PC-9 (cell line): ENCODE data around the gene MAGI2. TPM values are rescaled to one million over a fixed set of nuclear protein-coding genes. Genes with fewer than 3 reads are reported as not detected.
"Not testable (repeated sequence)": the region's sequence is repeated elsewhere in the genome, so short reads cannot be mapped to it uniquely, and the experiment has no call there.

ENCODE experiments used
- BruUV-seq: library from RNA; stranded (reverse); fragments of 400-500 nt; replicated peaks from 2 replicates; lab custom pipeline; 2021; lab: Mats Ljungman, UMichigan
- CTCF ChIA-PET: fragments of 300-600 bp; sonication (Branson Sonifier 250); formaldehyde crosslinking; loops from one replicate; lab custom pipeline; 2022; ENCODE audit warnings: antibody characterized with exemption; lab: Charles Lee
- POLR2A ChIA-PET: fragments of 300-600 bp; sonication (Branson Sonifier 250); formaldehyde crosslinking; loops from one replicate; lab custom pipeline; 2022; ENCODE audit warnings: antibody characterized with exemption; ENCODE audit not compliant: unreplicated experiment; lab: Charles Lee
- DNase-seq, 2 experiments: peaks; one replicate each; pipeline versions ENCODE4 v3.0.0 to v3.0.0-alpha.2; 2015 to 2022; ENCODE audit warnings: mixed read lengths in 1 of 2
- H2AFZ ChIP-seq: fragments of 200-600 bp; sonication (generic); 2 replicates; pipeline ENCODE4 v1.8.1; 2017; ENCODE audit warnings: antibody characterized with exemption
- H3F3A ChIP-seq: fragments of 200-600 bp; sonication (generic); 2 replicates; pipeline ENCODE4 v1.8.1; 2017; ENCODE audit warnings: antibody characterized with exemption, mild to moderate bottlenecking, low read depth; ENCODE audit not compliant: insufficient read depth
- H3K27ac ChIP-seq: fragments of 200-600 bp; sonication (generic); 2 replicates; pipeline ENCODE4 v1.6.1; 2016; ENCODE audit warnings: mixed run types
- H3K27me3 ChIP-seq: fragments of 200-600 bp; sonication (generic); 2 replicates; pipeline ENCODE4 v1.6.1; 2016; ENCODE audit warnings: low read depth, mixed run types; ENCODE audit not compliant: insufficient read depth
- H3K36me3 ChIP-seq: fragments of 200-600 bp; sonication (generic); 2 replicates; pipeline ENCODE4 v1.6.1; 2016; ENCODE audit warnings: low read depth, mixed run types
- H3K4me1 ChIP-seq: fragments of 200-600 bp; sonication (generic); replicated peaks from 2 replicates; pipeline ENCODE4 v1.6.1; 2016; ENCODE audit warnings: mixed run types; ENCODE audit not compliant: insufficient read depth
- H3K4me2 ChIP-seq: fragments of 200-600 bp; sonication (generic); 2 replicates; pipeline ENCODE4 v1.6.1; 2017; ENCODE audit warnings: mixed run types
- H3K4me3 ChIP-seq: fragments of 200-600 bp; sonication (generic); 2 replicates; pipeline ENCODE4 v1.6.1; 2016; ENCODE audit warnings: mixed run types
- H3K79me2 ChIP-seq: fragments of 200-600 bp; sonication (generic); 2 replicates; pipeline ENCODE4 v1.6.1; 2017; ENCODE audit warnings: low read depth, mixed run types
- H3K9me2 ChIP-seq: fragments of 200-600 bp; sonication (generic); 2 replicates; pipeline ENCODE4 v1.8.1; 2017; ENCODE audit warnings: mild to moderate bottlenecking; ENCODE audit not compliant: insufficient read depth
- H3K9me3 ChIP-seq: fragments of 200-600 bp; sonication (generic); 2 replicates; pipeline ENCODE4 v1.8.1; 2016; ENCODE audit warnings: low read depth; ENCODE audit not compliant: insufficient read depth
- H4K20me1 ChIP-seq: fragments of 200-600 bp; sonication (generic); 2 replicates; pipeline ENCODE4 v1.8.1; 2017; ENCODE audit not compliant: insufficient read depth
- EZH2 ChIP-seq: fragments of 200-600 bp; sonication (generic); IDR thresholded peaks from 2 replicates; pipeline ENCODE4 v1.8.0; 2017; ENCODE audit warnings: antibody characterized with exemption, low read depth
- intact Hi-C: fragments of 100-400 bp; cut with micrococcal nuclease; formaldehyde crosslinking; loops from one replicate; pipeline ENCODE4 v1.10.0; 2022; ENCODE audit not compliant: unreplicated experiment
- total RNA-seq: library from RNA; stranded (reverse); gene quantifications from 2 replicates; pipeline ENCODE4 v1.2.3, GENCODE V29; 2021
- TF ChIP-seq, protein P1 (sequence below): fragments of 200-600 bp; sonication (generic); conservative IDR thresholded peaks from 2 replicates; pipeline ENCODE4 v1.6.1; 2017; ENCODE audit warnings: mixed run types, antibody characterized with exemption, mild to moderate bottlenecking, moderate library complexity

Gene MAGI2
- total RNA-seq, 1 experiment from 2014 or later, result 0.92 TPM

DNA sequence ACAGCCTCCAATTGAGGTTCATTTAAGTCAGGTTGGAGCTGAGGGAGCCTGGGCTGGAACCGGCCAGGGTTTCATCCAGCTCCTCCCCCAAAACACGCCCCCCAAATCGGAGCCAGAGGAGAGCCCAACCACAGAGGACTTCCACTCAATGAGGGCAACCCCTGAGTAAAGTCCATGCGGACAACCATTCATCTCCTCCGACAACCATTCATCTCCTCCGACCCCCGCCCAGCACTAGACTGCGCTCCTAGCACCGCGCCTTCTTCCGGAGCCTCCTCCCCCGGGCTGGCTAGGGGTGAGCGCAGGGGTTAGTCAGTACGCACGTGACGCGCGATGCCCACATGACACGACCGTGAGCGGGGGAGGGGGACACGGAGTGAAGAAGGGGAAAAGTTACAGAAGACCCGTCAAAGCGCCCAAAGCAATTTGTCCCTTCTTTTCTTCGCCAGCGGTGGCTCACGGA, 1.4 kb downstream of the MAGI2 start:
- ChIA-PET CTCF (interaction anchor here (0.8 kb wide), 1 partner anchor 154 kb away, joined by 4 read pairs; no protein-coding TSS in a partner anchor), POLR2A (interaction anchor here (0.5 to 1.0 kb wide), 2 partner anchors 139 to 682 kb away, joined by 3 to 4 read pairs; no protein-coding TSS in a partner anchor)
- no peaks in the 10 kb centered on the region for H3K36me3 ChIP-seq
- no peaks in the 10 kb centered on the region for H4K20me1 ChIP-seq
- no peaks in the 10 kb centered on the region for H3F3A ChIP-seq
- peaks cover 16% of the 10 kb centered on the region; the same call in 1 of the 2 replicates for H3K27me3 ChIP-seq
- H3K4me3 ChIP-seq, result peak overlapping the region; percentile 67
- H2AFZ ChIP-seq, result peak overlapping the region; percentile 93
- BruUV-seq, result no TSS peak
- DNase-seq, result peak in 1 of 2 experiments; percentile 59
- no peaks in the 10 kb centered on the region for H3K79me2 ChIP-seq
- peak overlapping the region; percentile 88 for H3K4me2 ChIP-seq
- no peak overlapping the region for H3K27ac ChIP-seq
- no peaks in the 10 kb centered on the region; the same call in 1 of the 2 replicates for H3K9me2 ChIP-seq
- TF ChIP-seq, protein P1, sequence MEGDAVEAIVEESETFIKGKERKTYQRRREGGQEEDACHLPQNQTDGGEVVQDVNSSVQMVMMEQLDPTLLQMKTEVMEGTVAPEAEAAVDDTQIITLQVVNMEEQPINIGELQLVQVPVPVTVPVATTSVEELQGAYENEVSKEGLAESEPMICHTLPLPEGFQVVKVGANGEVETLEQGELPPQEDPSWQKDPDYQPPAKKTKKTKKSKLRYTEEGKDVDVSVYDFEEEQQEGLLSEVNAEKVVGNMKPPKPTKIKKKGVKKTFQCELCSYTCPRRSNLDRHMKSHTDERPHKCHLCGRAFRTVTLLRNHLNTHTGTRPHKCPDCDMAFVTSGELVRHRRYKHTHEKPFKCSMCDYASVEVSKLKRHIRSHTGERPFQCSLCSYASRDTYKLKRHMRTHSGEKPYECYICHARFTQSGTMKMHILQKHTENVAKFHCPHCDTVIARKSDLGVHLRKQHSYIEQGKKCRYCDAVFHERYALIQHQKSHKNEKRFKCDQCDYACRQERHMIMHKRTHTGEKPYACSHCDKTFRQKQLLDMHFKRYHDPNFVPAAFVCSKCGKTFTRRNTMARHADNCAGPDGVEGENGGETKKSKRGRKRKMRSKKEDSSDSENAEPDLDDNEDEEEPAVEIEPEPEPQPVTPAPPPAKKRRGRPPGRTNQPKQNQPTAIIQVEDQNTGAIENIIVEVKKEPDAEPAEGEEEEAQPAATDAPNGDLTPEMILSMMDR, result no peak
- TF ChIP-seq EZH2, result no peak
- H3K4me1 ChIP-seq, result peaks cover 5% of the 10 kb centered on the region; the same call in 1 of the 2 replicates
- no peaks in the 10 kb centered on the region for H3K9me3 ChIP-seq
- intact Hi-C loops, result no loop called here

DNA sequence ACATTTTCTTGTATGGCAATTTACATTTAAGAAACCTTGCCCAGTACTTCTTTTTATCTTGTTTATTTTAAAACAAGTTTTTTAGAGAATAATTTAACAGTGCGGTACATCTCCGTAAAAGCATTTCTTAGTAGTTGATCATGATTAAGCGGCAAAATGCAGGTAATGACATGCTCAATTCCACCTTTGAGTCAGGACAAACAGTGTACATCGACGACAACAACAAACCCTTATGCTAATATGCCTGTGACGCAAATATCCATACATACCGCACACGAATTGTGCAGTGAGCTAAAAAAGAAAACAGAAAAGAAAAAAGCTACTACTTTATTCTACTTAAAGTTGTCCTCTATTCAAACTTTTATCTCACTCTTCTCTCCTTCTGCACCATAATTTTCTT, 1.9 kb downstream of the MAGI2 start:
- Histone ChIP-seq H3K27ac (no peak overlapping the region), H3F3A (no peaks in the 10 kb centered on the region), H4K20me1 (no peaks in the 10 kb centered on the region), H3K4me1 (peaks cover 5% of the 10 kb centered on the region; the same call in 1 of the 2 replicates), H2AFZ (peak overlapping the region; percentile 93), H3K4me2 (peak overlapping the region; percentile 88), H3K27me3 (peaks cover 16% of the 10 kb centered on the region; the same call in 1 of the 2 replicates), H3K9me2 (no peaks in the 10 kb centered on the region), H3K36me3 (no peaks in the 10 kb centered on the region), H3K4me3 (peak overlapping the region; percentile 67), H3K9me3 (no peaks in the 10 kb centered on the region), H3K79me2 (no peaks in the 10 kb centered on the region)
- ChIA-PET CTCF (interaction anchor here (0.8 kb wide), 1 partner anchor 153 kb away, joined by 4 read pairs; no protein-coding TSS in a partner anchor), POLR2A (interaction anchor here (1.0 kb wide), 1 partner anchor 683 kb away, joined by 4 read pairs; no protein-coding TSS in a partner anchor)
- intact Hi-C loops, result no loop called here
- TSS peak; percentile 44 for BruUV-seq
- no peak for DNase-seq
- no peak for TF ChIP-seq EZH2
- TF ChIP-seq, protein P1, result no peak

DNA sequence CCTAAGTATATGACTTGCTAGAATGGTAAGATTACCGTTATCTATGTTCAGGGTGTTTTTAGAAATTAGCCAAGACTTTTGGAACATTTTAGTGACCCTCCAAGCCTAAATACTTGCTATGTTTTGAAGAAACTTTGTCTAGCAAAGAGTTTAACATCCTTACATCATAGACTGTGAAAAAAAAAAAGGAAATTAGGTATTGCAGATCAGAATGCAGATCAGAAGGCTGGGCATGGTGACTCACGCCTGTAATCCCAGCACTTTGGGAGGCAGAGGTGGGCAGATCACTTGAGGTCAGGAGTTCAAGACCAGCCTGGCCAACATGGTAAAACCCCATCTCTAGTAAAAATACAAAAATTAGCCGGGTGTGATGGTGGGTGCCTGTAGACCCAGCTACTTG, 10.7 kb downstream of the MAGI2 start:
- H3K9me3 ChIP-seq, BruUV-seq, H3K4me2 ChIP-seq, H3K4me3 ChIP-seq, H3K27ac ChIP-seq, H3F3A ChIP-seq, intact Hi-C loops, H2AFZ ChIP-seq, H3K27me3 ChIP-seq, H4K20me1 ChIP-seq, H3K79me2 ChIP-seq, POLR2A ChIA-PET, DNase-seq, H3K4me1 ChIP-seq, H3K36me3 ChIP-seq, H3K9me2 ChIP-seq, CTCF ChIA-PET: not testable (repeated sequence)
